HG03342 (cell line): ENCODE data around the gene CHD3.

Experiments
- ATAC-seq: cut with Tn5 transposase; IDR thresholded peaks from one replicate; pipeline ENCODE4 v1.9.1; 2021; ENCODE audit warnings: mild to moderate bottlenecking, moderate library complexity; ENCODE audit not compliant: unreplicated experiment

CHD3 gene

GRCh38 chr17:7888184-7888920 lies at the start of gene CHD3:
Gene CHD3 (plus strand): TSS chr17:7888789. CDS start chr17:7889001, 212 bp downstream.
- no peak for ATAC-seq

GRCh38 chr17:7839190-7839875 lies 49.3 kb upstream of the CHD3 start:
- no peak for ATAC-seq

- ATAC-seq = no peak
These were observed 48.7 kb upstream of the CHD3 start for GRCh38 chr17:7839876-7840261.

- no peak for ATAC-seq
These were observed 48.1 kb upstream of the CHD3 start for GRCh38 chr17:7840441-7840840.

- ATAC-seq = no peak
These were observed 47.7 kb upstream of the CHD3 start for GRCh38 chr17:7840875-7841274.

GRCh38 chr17:7841396-7841914 lies 47.1 kb upstream of the CHD3 start:
- peak; percentile 5 for ATAC-seq

GRCh38 chr17:7841915-7842379 lies 46.6 kb upstream of the CHD3 start:
- ATAC-seq = peak; percentile 24

- peak; percentile 22 for ATAC-seq
These were observed 46.0 kb upstream of the CHD3 start for GRCh38 chr17:7842380-7843256.

- no peak for ATAC-seq
These were observed 45.4 kb upstream of the CHD3 start for GRCh38 chr17:7843257-7843535.

- peak; percentile 18 for ATAC-seq
These were observed 44.9 kb upstream of the CHD3 start for GRCh38 chr17:7843536-7844291.

- ATAC-seq = peak; percentile 48
These were observed 44.1 kb upstream of the CHD3 start for GRCh38 chr17:7844292-7845154.

GRCh38 chr17:7845359-7846062 lies 43.1 kb upstream of the CHD3 start:
- ATAC-seq = no peak

GRCh38 chr17:7846063-7846735 lies 42.4 kb upstream of the CHD3 start:
- no peak for ATAC-seq

- no peak for ATAC-seq
These were observed 41.6 kb upstream of the CHD3 start for GRCh38 chr17:7846765-7847661.

- no peak for ATAC-seq
These were observed 40.4 kb upstream of the CHD3 start for GRCh38 chr17:7848131-7848579.

- no peak for ATAC-seq
These were observed 39.9 kb upstream of the CHD3 start for GRCh38 chr17:7848739-7849129.

GRCh38 chr17:7849130-7849750 lies 39.3 kb upstream of the CHD3 start:
- ATAC-seq = no peak
